DMS 273 (cell line): ENCODE measurements around the gene PIP4K2B.
"Not testable (repeated sequence)": the region's sequence is repeated elsewhere in the genome, so short reads cannot be mapped to it uniquely, and the experiment has no call there.

Source experiments
- DNase-seq: peaks from one replicate; lab custom pipeline; 2025; ENCODE audit not compliant: unreplicated experiment; lab: John Stamatoyannopoulos, UW

The PIP4K2B gene

DNA sequence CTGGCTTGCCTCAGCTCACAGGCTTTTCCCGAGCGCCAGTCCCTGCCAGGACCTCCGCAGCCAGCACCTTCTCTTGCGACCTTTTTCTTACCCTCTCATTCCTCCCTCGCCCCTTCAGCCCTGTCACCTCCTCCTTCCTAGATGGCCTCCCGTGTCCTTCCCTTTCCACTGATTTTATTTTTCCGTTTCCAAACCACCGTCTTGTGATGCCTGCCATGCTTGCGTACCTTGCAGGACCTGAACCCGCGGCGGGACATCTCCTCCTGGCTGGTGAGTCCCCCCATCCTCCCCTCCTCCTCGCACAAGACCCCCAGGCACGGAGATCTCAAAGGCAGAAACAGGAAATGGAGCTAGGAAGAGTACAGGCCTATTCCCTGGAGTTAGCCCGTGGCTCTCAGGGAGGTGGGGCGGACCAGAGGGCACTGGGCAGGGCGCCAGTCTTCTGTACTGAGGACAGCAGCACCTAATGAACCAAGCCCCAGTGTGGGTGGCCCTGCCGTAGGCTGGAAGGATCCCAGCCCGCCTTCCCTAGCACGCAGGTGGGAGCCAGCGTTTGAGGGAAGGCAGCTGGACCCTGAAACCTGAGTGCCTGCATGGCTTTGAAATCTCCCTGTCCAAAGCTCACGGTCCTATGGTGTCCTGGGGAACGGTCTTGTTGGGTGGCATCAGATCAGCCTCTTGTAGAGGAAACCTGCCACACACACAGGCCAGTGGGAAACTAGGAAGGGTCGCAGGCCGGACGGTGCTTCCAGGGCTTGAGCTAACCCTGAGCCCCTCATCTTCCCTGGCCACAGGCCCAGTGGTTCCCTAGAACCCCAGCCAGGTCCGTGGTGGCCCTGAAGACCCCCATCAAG is 68.6 kb downstream of the PIP4K2B start:
- peak; percentile 79 for DNase-seq

DNA sequence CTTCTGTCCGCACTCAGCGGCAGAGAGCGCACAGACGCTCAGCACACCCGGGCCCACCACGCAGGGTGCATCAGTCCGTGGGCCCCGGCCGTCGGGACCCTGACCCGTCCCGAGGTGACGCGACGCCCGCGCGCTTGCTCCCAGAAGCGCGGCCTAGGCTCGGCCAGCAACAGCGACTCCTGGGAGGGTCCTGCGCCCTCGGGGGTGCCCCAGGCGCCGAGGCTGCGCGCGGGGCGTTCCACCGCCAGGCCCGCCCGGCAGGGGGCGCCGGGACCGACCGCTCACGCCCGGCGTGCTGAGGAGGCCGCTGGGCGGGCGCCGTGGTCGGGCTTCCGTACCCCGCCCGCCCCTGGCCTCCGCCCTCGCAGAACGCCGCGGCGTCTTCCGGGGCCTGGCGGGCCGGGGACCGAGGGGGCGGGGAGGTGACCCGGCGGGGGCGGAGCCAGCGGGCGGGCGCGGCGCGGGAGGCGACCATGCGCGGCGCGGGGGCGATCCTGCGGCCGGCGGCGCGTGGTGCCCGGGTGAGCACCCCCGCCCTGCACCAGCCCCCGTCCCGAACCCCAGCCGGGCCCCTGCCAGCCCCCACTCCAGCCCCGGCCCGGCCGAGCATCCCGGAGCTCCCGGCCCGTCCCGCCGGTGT is 69.3 kb downstream of the PIP4K2B start, which contains the start of gene CISD3:
TSS of gene CISD3 (plus strand) at position 456 of the 640 bp plus-strand sequence. CDS start at position 474, 18 bp downstream.
- peak; percentile 97 for DNase-seq

DNA sequence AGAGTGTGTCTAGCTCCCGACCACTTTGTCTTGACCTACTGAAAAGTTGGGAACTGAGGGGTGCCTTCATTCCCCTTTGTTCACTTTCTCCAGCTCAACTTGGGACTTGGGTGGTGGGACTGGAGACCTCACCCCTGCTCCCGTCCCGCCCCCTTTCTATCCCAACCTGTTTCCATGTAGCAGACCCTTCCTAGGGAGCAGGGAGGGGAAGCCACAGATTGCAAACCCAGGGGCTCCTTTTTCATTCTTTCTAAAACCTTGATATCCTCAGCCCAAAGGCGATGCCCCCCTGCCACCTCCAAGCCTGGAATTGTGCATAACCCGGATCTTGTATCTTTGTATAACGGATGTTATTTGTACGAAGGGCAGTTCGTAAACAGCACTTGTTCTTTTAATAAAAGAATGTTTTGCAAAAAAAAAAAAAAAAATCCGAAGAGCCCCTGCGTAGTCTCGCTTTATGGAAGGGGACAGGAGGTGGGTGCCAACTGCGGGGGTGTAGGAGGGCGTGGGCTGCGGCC is 69.9 kb downstream of the PIP4K2B start:
- DNase-seq: no peak

DNA sequence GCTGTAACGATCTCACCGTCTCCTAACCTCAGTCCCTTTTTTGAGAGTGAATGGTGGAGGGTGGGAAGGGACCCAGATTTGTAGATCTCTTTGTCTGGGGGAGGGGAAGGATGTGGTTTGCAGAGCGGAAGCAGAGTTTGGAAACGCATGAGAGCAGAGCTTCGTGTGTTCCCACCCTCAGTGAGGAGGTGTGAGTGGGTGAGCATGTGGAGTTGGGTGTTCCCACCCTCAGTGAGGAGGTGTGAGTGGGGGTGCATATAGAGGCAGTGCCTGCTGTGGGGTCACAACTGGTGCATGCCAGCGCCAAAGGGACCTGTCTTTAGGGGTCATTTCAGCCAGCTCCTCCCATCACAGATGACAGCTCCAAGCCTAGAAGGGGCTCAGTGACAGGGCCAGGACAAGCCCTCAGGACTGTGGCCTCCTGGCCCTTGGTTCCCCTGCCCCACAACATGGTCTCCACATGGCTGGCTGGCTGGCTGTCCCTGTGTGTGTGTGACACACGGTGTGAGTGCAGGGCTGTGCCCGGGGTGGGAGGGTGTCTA is 71.0 kb downstream of the PIP4K2B start:
- DNase-seq: no peak

DNA sequence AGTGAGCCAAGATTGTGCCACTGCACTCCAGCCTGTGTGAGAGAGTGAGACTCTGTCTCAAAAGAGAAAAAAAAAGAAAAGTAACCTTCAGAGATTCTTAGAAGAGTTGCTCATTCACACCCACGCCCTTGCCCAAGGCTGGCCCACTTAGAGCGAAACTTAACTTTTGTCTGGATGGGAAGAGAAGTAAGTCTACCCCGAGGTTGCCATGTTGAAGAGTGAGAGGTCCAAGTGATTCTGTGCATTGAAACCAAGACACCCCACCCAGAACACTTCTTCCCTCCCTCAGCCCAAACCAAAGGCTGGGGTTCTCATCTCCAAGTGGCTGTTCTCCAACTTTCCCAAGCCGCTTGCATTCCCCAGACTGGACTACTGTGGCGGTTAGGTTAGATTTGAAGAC is 71.6 kb downstream of the PIP4K2B start:
- no peak for DNase-seq

DNA sequence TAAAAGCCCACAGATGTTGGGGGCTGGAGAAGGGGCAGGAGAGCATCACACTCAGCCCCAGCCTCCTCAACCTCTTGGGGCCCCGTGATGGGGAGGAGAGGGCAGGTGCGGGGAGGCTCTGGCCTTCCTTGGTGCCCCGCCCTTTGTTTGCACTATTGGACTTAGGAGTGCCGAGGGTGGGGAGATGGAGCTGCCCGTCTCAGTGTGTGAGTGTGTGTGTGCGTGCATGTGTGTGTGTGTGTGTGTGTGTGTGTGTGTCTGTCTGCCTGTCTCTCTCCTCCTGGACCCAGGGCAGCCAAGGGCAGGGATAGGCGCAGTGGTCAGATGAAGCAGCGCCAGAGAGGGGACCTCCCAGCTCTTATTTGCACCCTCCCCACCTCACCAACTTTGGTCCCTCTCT is 73.2 kb downstream of the PIP4K2B start:
- DNase-seq: not testable (repeated sequence)

DNA sequence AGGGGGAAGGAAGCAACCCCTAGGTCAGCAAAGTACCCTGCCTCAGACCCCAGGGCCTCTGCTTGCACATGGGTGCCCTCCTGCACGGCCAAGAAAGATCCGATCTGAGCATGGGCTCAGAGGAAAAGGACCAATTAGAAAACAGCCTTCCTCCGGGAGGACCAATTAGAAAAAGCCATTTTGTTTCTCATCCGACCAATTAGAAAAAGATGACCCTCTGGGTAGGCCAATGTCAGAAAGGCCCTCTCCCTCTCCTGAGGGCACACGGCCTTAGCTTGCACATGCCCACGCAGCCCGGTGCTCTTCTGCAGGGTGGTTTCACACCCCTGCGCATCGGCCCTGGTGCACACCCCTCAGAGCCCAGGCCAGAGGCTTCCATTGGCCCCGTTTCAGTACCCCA is 74.3 kb downstream of the PIP4K2B start:
- DNase-seq: peak; percentile 56

DNA sequence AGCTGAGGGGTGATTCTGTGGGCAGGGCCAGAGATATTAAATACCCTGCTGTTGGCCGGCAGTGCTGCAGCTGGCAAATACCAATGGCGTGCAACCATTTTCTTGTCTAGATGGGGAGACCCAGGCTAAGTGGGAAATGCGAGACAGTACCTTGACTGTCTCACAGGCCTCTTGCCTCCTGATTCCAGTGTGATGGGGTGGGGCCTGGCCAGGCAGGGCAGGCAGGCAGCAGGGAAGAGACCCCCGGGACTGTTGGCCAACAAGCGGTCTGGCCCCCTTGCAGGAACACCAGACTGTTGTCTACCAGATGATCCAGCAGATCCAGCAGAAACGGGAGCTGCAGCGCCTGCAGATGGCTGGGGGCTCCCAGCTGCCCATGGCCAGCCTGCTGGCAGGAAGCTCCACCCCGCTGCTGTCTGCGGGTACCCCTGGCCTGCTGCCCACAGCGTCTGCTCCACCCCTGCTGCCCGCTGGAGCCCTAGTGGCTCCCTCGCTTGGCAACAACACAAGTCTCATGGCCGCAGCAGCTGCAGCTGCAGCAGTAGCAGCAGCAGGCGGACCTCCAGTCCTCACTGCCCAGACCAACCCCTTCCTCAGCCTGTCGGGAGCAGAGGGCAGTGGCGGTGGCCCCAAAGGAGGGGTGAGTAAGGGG is 74.9 kb downstream of the PIP4K2B start:
- peak; percentile 97 for DNase-seq

DNA sequence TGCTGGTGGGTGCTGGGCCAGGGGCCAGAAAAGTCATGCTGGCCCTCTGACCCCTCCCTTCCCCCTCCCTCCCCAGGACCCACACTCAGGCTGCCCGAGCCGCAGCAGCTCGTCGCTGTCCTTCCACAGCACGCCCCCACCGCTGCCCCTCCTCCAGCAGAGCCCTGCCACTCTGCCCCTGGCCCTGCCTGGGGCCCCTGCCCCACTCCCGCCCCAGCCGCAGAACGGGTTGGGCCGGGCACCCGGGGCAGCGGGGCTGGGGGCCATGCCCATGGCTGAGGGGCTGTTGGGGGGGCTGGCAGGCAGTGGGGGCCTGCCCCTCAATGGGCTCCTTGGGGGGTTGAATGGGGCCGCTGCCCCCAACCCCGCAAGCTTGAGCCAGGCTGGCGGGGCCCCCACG is 77.6 kb downstream of the PIP4K2B start:
- DNase-seq: no peak

DNA sequence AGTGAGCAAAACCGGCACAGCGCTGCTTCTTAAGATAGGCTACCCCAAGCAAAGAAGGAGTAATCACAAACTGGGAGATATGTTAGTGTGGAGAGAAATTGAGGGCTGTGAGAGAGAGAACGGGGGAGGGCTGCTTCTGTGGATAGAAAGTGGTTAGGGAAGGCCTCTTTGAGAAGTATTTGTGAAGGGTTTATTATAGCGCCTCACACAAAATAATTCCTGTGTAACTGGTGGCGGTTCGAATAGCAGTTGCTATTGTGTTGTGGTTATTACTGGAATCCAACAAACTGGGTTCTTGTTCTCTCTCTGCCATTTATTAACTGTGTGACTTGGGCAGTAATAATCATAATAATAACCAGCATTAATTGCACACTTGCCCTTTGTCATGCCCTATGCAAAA is 78.4 kb downstream of the PIP4K2B start:
- no peak for DNase-seq

DNA sequence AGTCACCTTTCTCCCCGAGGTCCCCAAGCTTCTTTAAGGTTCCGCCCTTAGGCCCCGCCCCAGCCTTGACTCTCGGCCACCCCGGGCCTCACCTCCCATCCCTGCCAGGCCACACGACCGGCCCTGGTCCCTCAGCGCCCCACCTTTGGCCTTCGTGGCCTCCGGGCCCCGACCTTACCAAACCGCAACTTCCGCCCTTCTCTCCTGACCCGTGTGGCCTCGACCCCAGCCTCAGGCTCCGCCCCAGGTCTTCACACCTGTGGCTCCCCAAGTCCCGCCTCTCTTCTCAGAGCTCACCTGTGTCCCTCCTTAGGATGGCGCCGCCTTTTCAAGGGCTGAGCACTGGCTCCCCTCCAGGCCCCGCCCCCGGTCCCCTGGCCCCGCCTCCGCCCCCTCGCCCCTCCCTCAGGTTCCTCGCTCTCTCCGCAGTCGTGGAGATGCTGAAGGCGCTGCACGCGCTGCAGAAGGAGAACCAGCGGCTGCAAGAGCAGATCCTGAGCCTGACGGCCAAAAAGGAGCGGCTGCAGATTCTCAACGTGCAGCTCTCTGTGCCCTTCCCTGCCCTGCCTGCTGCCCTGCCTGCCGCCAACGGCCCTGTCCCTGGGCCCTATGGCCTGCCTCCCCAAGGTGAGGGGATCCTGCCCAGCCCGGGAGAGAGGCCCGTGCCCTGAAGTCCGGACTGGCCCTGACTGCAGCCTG is 79.3 kb downstream of the PIP4K2B start:
- no peak for DNase-seq

DNA sequence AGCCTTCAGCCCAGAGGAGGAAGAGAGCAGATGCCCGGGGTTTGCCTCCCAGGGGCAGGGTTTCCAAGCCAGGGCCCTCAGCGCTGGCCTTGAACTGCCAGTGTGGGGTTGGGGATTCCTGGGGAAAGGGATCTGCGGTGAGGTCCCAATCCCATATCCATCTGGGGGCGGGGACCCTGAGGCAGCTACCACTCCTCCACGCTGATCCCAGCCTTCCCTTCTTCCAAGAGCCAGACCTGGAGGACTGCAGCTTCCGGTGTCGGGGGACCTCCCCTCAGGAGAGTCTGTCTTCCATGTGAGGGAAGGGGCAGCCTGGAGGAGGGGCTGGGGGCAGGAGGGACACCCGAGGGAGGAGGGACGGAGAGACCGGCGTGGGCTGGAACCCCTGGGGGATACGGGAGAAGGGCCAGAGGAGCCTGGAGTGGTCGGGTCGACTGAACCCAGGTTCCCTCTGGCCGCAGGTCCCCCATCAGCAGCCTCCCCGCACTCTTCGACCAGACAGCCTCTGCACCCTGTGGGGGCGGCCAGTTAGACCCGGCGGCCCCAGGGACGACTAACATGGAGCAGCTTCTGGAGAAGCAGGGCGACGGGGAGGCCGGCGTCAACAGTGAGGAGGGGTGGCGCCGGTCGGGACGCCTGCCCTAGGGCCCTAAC is 79.9 kb downstream of the PIP4K2B start:
- DNase-seq: no peak

DNA sequence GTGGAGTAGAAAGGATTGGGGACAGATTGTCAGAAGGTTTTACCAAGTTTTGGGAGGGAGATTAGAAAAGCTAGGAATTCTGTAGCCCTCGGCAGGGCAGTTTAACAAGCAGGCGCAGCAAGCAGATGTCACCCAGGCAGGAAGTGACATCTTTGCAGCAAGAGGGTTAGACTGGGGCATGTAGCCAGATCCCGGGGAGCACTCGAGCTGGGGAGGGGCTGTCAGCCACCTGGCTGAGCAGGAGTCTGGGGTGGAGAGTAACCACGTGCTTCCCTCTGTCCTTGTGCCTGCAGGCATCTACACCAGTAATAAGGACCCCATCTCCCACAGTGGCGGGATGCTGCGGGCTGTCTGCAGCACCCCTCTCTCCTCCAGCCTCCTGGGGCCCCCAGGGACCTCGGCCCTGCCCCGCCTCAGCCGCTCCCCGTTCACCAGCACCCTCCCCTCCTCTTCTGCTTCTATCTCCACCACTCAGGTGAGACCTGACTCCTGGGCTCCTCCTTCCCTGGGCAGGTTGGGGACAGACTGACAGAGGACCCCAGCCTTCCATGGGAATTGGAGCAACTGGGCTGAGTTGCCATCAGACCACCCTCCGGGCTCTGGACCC is 82.1 kb downstream of the PIP4K2B start:
- DNase-seq: no peak

DNA sequence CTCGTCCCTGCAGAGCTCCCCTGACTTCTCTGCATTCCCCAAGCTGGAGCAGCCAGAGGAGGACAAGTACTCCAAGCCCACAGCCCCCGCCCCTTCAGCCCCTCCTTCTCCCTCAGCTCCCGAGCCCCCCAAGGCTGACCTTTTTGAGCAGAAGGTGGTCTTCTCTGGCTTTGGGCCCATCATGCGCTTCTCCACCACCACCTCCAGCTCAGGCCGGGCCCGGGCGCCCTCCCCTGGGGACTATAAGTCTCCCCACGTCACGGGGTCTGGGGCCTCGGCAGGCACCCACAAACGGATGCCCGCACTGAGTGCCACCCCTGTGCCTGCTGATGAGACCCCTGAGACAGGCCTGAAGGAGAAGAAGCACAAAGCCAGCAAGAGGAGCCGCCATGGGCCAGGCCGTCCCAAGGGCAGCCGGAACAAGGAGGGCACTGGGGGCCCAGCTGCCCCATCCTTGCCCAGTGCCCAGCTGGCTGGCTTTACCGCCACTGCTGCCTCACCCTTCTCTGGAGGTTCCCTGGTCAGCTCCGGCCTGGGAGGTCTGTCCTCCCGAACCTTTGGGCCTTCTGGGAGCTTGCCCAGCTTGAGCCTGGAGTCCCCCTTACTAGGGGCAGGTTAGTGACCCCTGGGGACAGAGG is 82.9 kb downstream of the PIP4K2B start:
- DNase-seq: no peak
